Fibroblast of lung (primary cell): Measurements from ENCODE around the gene CDRT4. TPM values are rescaled to one million over a fixed set of nuclear protein-coding genes. Genes with fewer than 3 reads are reported as not detected.

Experiments used
- DNase-seq, 2 donors: peaks; one replicate each; pipeline versions ENCODE4 v3.0.0 to v3.0.0-alpha.2; 2010; ENCODE audit warnings: low read depth in 2 of 2
- H2AFZ ChIP-seq: 2 replicates; pipeline ENCODE4 v1.5.1; 2012; ENCODE audit warnings: low read length, control low read depth, inconsistent platforms
- H3K27ac ChIP-seq: 2 replicates; pipeline ENCODE4 v1.5.1; 2011; ENCODE audit warnings: low read length, control low read depth; ENCODE audit not compliant: insufficient read depth
- H3K27me3 ChIP-seq: 2 replicates; pipeline ENCODE4 v1.5.1; 2011; ENCODE audit warnings: mild to moderate bottlenecking, low read length; ENCODE audit not compliant: control insufficient read depth, insufficient read depth
- H3K36me3 ChIP-seq: 2 replicates; pipeline ENCODE4 v1.5.1; 2011; ENCODE audit warnings: low read length; ENCODE audit not compliant: control insufficient read depth, insufficient read depth
- H3K4me1 ChIP-seq: 2 replicates; pipeline ENCODE4 v1.5.1; 2011; ENCODE audit warnings: low read length; ENCODE audit not compliant: control insufficient read depth, insufficient read depth; ENCODE audit errors: extremely low read depth
- H3K4me2 ChIP-seq: 2 replicates; pipeline ENCODE4 v1.5.1; 2011; ENCODE audit warnings: low read length, control low read depth; ENCODE audit not compliant: insufficient read depth; ENCODE audit errors: extremely low read depth
- H3K4me3 ChIP-seq, 4 experiments: fragments of 200-600 bp in 1 of 4; sonication (generic) in 1 of 4; replicated peaks in 1 of 4; 2 replicates each; pipeline ENCODE4 v1.5.1; 2011 to 2016; ENCODE audit warnings: low read length in 4 of 4, low read depth in 3 of 4, mild to moderate bottlenecking in 3 of 4, control low read depth in 2 of 4, inconsistent platforms in 1 of 4, mixed read lengths in 1 of 4; ENCODE audit not compliant: insufficient read depth in 1 of 4; ENCODE audit errors: control extremely low read depth in 1 of 4
- H3K79me2 ChIP-seq: 2 replicates; pipeline ENCODE4 v1.5.1; 2012; ENCODE audit warnings: mild to moderate bottlenecking, low read length, inconsistent platforms; ENCODE audit not compliant: control insufficient read depth, insufficient read depth
- H3K9ac ChIP-seq: 2 replicates; pipeline ENCODE4 v1.5.1; 2011; ENCODE audit warnings: mild to moderate bottlenecking, low read length, control low read depth; ENCODE audit not compliant: insufficient read depth
- H3K9me3 ChIP-seq: 2 replicates; pipeline ENCODE4 v1.5.1; 2012; ENCODE audit warnings: low read depth, low read length; ENCODE audit not compliant: control insufficient read depth, insufficient read depth
- H4K20me1 ChIP-seq: 2 replicates; pipeline ENCODE4 v1.5.1; 2011; ENCODE audit warnings: low read length; ENCODE audit not compliant: control insufficient read depth, insufficient read depth; ENCODE audit errors: extremely low read depth
- CTCF ChIP-seq, 2 donors: IDR thresholded peaks in 1 of 2; conservative IDR thresholded peaks in 1 of 2; 1 replicate in 1 of 2; 2 replicates in 1 of 2; pipeline ENCODE4 v1.5.1; 2011 to 2012; ENCODE audit warnings: low read length in 2 of 2, control low read depth in 1 of 2, inconsistent platforms in 1 of 2, low read depth in 1 of 2, mild to moderate bottlenecking in 1 of 2
- EZH2 ChIP-seq: IDR thresholded peaks from 2 replicates; pipeline ENCODE4 v1.5.1; 2012; ENCODE audit warnings: low read length, control low read depth, mild to moderate bottlenecking; ENCODE audit errors: missing control alignments
- polyA plus RNA-seq, 2 donors: library from polyadenylated mRNA; depleted of rRNA in 1 of 2; stranded (reverse) in 1 of 2; unstranded in 1 of 2; fragments of >200 nt; gene quantifications; 2 replicates each; pipeline ENCODE4 v1.2.1, GENCODE V29; 2011 to 2012; ENCODE audit warnings: missing spikeins in 1 of 2
- total RNA-seq: library from RNA; depleted of rRNA; stranded (reverse); fragments of >200 nt; gene quantifications from 2 replicates; pipeline ENCODE4 v1.2.1, GENCODE V29; 2014

CDRT4 gene
- total and polyA plus RNA-seq, 2 donors (not counting 1 experiment from before 2014, with no cell fraction given): 0.49 to 2.3 TPM

GRCh38 chr17:15485045-15485444 is 17.6 kb upstream of the CDRT4 start:
- Histone ChIP-seq H3K4me2 (no peak overlapping the region), H3K36me3 (no peaks in the 10 kb centered on the region), H2AFZ (no peak overlapping the region), H4K20me1 (no peaks in the 10 kb centered on the region), H3K9me3 (no peaks in the 10 kb centered on the region), H3K79me2 (no peaks in the 10 kb centered on the region), H3K9ac (no peak overlapping the region), H3K27me3 (no peaks in the 10 kb centered on the region), H3K4me3 (no peak overlapping the region), H3K4me1 (no peaks in the 10 kb centered on the region), H3K27ac (no peak overlapping the region)
- no peak for DNase-seq
- TF ChIP-seq CTCF (conservative IDR thresholded peaks at IDR 0.05 in 1 of 2, IDR thresholded peaks at IDR 0.05 in 1 of 2; ENCODE audit: low read depth in 1 of 2, low read length in 2 of 2): no peak
- no peak for TF ChIP-seq EZH2

DNA sequence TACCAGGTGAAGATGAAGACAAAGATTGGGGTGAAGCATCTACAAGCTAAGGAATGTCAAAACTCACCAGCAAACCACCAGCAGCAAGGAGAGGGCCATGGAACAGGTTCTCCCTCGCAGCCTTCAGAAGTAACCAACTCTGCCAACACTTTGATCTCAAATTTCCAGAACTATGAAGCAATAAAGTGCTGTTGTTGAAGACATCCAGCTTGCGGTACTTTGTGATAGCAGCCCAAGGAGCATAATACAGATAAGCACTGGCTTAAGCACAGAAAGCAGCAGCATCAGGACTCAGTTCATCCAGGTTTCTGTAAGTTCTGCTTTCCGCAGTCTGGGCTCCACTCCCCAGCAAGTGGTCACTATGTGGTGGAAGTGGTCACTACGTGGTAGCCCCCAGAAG is 16.0 kb upstream of the CDRT4 start:
- no peaks in the 10 kb centered on the region for H3K36me3 ChIP-seq
- DNase-seq: peak in 1 of 2 donors; percentile 46
- no peak overlapping the region for H3K27ac ChIP-seq
- H4K20me1 ChIP-seq: no peaks in the 10 kb centered on the region
- peaks cover 5% of the 10 kb centered on the region for H3K4me1 ChIP-seq
- H3K9me3 ChIP-seq: no peaks in the 10 kb centered on the region
- H3K27me3 ChIP-seq: no peaks in the 10 kb centered on the region
- no peak overlapping the region for H3K9ac ChIP-seq
- H2AFZ ChIP-seq: no peak overlapping the region
- no peak overlapping the region for H3K4me2 ChIP-seq
- TF ChIP-seq CTCF (conservative IDR thresholded peaks at IDR 0.05 in 1 of 2, IDR thresholded peaks at IDR 0.05 in 1 of 2; ENCODE audit: low read depth in 1 of 2, low read length in 2 of 2) (no peak), EZH2 (no peak)
- no peaks in the 10 kb centered on the region for H3K79me2 ChIP-seq
- H3K4me3 ChIP-seq: no peak overlapping the region

- Histone ChIP-seq H3K9ac (no peak overlapping the region), H2AFZ (no peak overlapping the region), H3K9me3 (no peaks in the 10 kb centered on the region), H3K79me2 (no peaks in the 10 kb centered on the region), H3K27ac (no peak overlapping the region), H3K36me3 (no peaks in the 10 kb centered on the region), H3K4me3 (no peak overlapping the region), H4K20me1 (no peaks in the 10 kb centered on the region), H3K4me2 (no peak overlapping the region), H3K27me3 (no peaks in the 10 kb centered on the region), H3K4me1 (peaks cover 5% of the 10 kb centered on the region)
- TF ChIP-seq CTCF (conservative IDR thresholded peaks at IDR 0.05 in 1 of 2, IDR thresholded peaks at IDR 0.05 in 1 of 2; ENCODE audit: low read depth in 1 of 2, low read length in 2 of 2): no peak
- no peak for TF ChIP-seq EZH2
- no peak for DNase-seq
Measured at GRCh38 chr17:15482476-15482875, 15.1 kb upstream of the CDRT4 start.
